ENCODE data around the gene ITCH. TPM values are rescaled to one million over a fixed set of nuclear protein-coding genes. Genes with fewer than 3 reads are reported as not detected.
A peak's percentile ranks its signal among the peaks of the same experiment; 100 is the strongest.
"Not testable (repeated sequence)": the region's sequence is repeated elsewhere in the genome, so short reads cannot be mapped to it uniquely, and the experiment has no call there.

Gene ITCH
- total and polyA plus RNA-seq, 2 experiments from 2014 or later: 31.0 to 47.7 TPM

DNA sequence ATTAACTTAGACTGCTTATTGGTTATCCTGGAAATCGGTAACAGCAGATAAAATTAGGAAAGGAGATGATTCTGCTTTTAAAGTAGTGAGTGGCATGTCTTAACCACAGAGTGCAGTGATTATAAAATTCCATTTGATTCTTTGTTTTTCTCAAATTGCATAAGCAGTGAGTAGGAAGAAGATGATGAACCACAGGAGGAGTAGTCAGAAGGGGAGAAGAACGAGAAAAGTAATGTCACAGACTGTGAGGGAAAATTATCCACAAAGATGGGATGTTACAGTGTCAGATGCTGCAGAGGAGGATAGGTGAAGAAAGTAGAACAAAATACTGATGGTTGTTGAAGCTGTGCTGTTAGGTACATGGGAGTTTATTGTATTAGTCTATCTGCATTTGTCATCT lies 63.0 kb downstream of the ITCH start:
- no peaks in the 10 kb centered on the region for H3K27me3 ChIP-seq (replicated peaks; ENCODE audit: insufficient read depth)
- no peak overlapping the region for H3K4me3 ChIP-seq
- TF ChIP-seq EZH2phosphoT487 (IDR thresholded peaks at IDR 0.05; ENCODE audit: insufficient read depth, low read depth) (no peak), EZH2 (IDR thresholded peaks at IDR 0.05; ENCODE audit: insufficient read depth, poor library complexity, severe bottlenecking) (no peak)
- H3K79me2 ChIP-seq (ENCODE audit: insufficient read depth): peaks cover 97% of the 10 kb centered on the region
- peaks cover 48% of the 10 kb centered on the region for H3K36me3 ChIP-seq (ENCODE audit: low read depth)
- H3K4me1 ChIP-seq (ENCODE audit: insufficient read depth): no peaks in the 10 kb centered on the region
- in situ Hi-C loops (cut with MboI): no loop called here
- H3K27ac ChIP-seq: 0 out of 2 replicates have a peak overlapping the region, but pooled peaks have one; percentile 20
- H3K4me2 ChIP-seq (ENCODE audit: unreplicated experiment): no peak overlapping the region
- H2AFZ ChIP-seq: no peak overlapping the region
- H3F3A ChIP-seq (ENCODE audit: insufficient read depth): peaks cover 5% of the 10 kb centered on the region
- WGBS, 2 experiments (ENCODE audit: low coverage in 1 of 2, low lambda C conversion rate in 2 of 2, missing lambda C conversion rate in 2 of 2): 60% methylated on average over 2 of the region's 2 CpGs
- no peaks in the 10 kb centered on the region for H3K9me2 ChIP-seq (ENCODE audit: insufficient read depth)
- DNase-seq: peak; percentile 56
- no peaks in the 10 kb centered on the region for H4K20me1 ChIP-seq (ENCODE audit: insufficient read depth)
- no peak overlapping the region for H3K9ac ChIP-seq
- H3K9me3 ChIP-seq (ENCODE audit: low read depth): no peaks in the 10 kb centered on the region

DNA sequence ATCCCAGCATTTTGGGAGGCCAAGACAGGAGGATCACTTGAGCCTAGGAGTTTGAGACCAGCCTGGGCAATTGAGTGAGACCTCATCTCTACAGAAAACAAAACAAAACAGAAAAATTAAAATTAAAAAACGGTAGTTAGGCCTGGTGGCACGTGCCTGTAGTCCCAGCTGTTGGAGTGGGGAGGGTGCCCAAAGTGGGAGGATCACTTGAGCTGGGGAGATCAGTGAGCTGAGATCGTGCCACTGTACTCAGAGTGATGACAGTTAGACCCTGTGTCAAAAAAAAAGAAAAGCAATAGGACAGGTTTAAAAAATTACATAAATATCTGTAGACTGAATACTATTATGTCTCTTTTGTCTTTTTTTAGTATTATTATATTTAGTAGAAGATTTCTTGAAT lies 64.3 kb downstream of the ITCH start:
- Histone ChIP-seq H3K9me2 (ENCODE audit: insufficient read depth) (no peaks in the 10 kb centered on the region), H3K79me2 (ENCODE audit: insufficient read depth) (peaks cover 97% of the 10 kb centered on the region), H3K4me1 (ENCODE audit: insufficient read depth) (no peaks in the 10 kb centered on the region), H3K9me3 (ENCODE audit: low read depth) (no peaks in the 10 kb centered on the region), H3K36me3 (ENCODE audit: low read depth) (peaks cover 38% of the 10 kb centered on the region), H3K4me2 (ENCODE audit: unreplicated experiment) (no peak overlapping the region), H3K27me3 (replicated peaks; ENCODE audit: insufficient read depth) (no peaks in the 10 kb centered on the region), H3K27ac (no peak overlapping the region), H4K20me1 (ENCODE audit: insufficient read depth) (no peaks in the 10 kb centered on the region; the same call in 1 of the 2 replicates), H3K9ac (no peak overlapping the region), H2AFZ (no peak overlapping the region), H3F3A (ENCODE audit: insufficient read depth) (no peaks in the 10 kb centered on the region; the same call in 1 of the 2 replicates), H3K4me3 (no peak overlapping the region)
- TF ChIP-seq EZH2phosphoT487 (IDR thresholded peaks at IDR 0.05; ENCODE audit: insufficient read depth, low read depth) (no peak), EZH2 (IDR thresholded peaks at IDR 0.05; ENCODE audit: insufficient read depth, poor library complexity, severe bottlenecking) (no peak)
- 23 to 24% methylated on average over 3 of the region's 3 CpGs for WGBS, 2 experiments (ENCODE audit: low coverage in 1 of 2, low lambda C conversion rate in 2 of 2, missing lambda C conversion rate in 2 of 2)
- in situ Hi-C loops (cut with MboI): no loop called here
- no peak for DNase-seq

DNA sequence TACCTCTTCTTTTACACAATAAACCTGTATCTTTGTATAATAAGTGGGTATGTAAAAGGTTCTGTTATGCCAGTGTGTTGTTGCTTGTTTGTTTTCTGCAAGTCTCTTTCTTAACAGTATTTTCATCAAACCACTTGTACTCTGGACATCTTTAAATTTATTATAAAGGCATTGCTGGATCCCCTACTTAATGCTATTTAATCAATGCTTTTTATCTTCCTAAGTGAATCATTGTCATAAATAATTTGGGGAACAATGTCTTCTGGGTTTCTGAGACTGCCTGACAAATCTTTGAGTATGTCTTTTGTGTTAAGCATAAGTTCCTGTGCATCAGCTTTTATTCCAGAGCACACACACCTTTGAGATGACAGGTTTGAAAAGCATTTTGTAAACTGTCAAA lies 64.7 kb downstream of the ITCH start:
- H2AFZ ChIP-seq: no peak overlapping the region
- no peaks in the 10 kb centered on the region for H3K9me3 ChIP-seq (ENCODE audit: low read depth)
- no peaks in the 10 kb centered on the region; the same call in 1 of the 2 replicates for H3F3A ChIP-seq (ENCODE audit: insufficient read depth)
- H3K9me2 ChIP-seq (ENCODE audit: insufficient read depth): no peaks in the 10 kb centered on the region
- peaks cover 2% of the 10 kb centered on the region; the same call in 1 of the 2 replicates for H4K20me1 ChIP-seq (ENCODE audit: insufficient read depth)
- peaks cover 97% of the 10 kb centered on the region for H3K79me2 ChIP-seq (ENCODE audit: insufficient read depth)
- H3K4me3 ChIP-seq: no peak overlapping the region
- H3K27me3 ChIP-seq (replicated peaks; ENCODE audit: insufficient read depth): no peaks in the 10 kb centered on the region
- TF ChIP-seq EZH2phosphoT487 (IDR thresholded peaks at IDR 0.05; ENCODE audit: insufficient read depth, low read depth): no peak
- no peak for TF ChIP-seq EZH2 (IDR thresholded peaks at IDR 0.05; ENCODE audit: insufficient read depth, poor library complexity, severe bottlenecking)
- DNase-seq: no peak
- in situ Hi-C loops (cut with MboI): no loop called here
- no peak overlapping the region for H3K9ac ChIP-seq
- no peak overlapping the region for H3K27ac ChIP-seq
- H3K4me2 ChIP-seq (ENCODE audit: unreplicated experiment): no peak overlapping the region
- peaks cover 39% of the 10 kb centered on the region for H3K36me3 ChIP-seq (ENCODE audit: low read depth)
- no peaks in the 10 kb centered on the region for H3K4me1 ChIP-seq (ENCODE audit: insufficient read depth)

DNA sequence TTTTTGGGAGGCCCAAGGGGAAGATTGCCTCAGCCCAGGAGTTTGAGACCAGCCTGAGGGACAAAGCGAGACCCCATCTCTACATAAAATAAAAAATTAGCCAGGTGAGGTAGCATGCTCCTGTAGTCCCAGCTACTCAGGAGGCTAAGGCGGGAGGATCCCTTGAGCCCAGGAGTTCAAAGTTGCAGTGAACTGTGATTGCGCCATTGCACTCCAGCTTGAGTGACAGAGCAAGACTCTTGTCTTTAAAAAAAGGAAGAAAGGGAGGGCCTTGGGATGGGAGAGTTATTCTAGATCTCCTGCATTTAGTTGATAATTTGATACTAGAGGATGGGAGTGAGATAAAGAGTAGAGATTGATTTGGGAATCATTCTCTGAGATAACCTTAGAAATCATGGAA lies 68.1 kb downstream of the ITCH start:
- TF ChIP-seq EZH2 (IDR thresholded peaks at IDR 0.05; ENCODE audit: insufficient read depth, poor library complexity, severe bottlenecking) (no peak), EZH2phosphoT487 (IDR thresholded peaks at IDR 0.05; ENCODE audit: insufficient read depth, low read depth) (no peak)
- in situ Hi-C loops (cut with MboI): no loop called here
- Histone ChIP-seq H3K9me2 (ENCODE audit: insufficient read depth) (no peaks in the 10 kb centered on the region), H3K27ac (no peak overlapping the region), H3F3A (ENCODE audit: insufficient read depth) (peaks cover 7% of the 10 kb centered on the region), H2AFZ (no peak overlapping the region), H3K4me3 (no peak overlapping the region), H3K27me3 (replicated peaks; ENCODE audit: insufficient read depth) (no peaks in the 10 kb centered on the region), H3K9ac (no peak overlapping the region), H3K4me2 (ENCODE audit: unreplicated experiment) (no peak overlapping the region), H3K9me3 (ENCODE audit: low read depth) (no peaks in the 10 kb centered on the region), H3K4me1 (ENCODE audit: insufficient read depth) (no peaks in the 10 kb centered on the region), H3K79me2 (ENCODE audit: insufficient read depth) (peaks cover 98% of the 10 kb centered on the region), H4K20me1 (ENCODE audit: insufficient read depth) (peaks cover 2% of the 10 kb centered on the region; the same call in 1 of the 2 replicates), H3K36me3 (ENCODE audit: low read depth) (peaks cover 26% of the 10 kb centered on the region)
- WGBS, 2 experiments (ENCODE audit: low coverage in 1 of 2, low lambda C conversion rate in 2 of 2, missing lambda C conversion rate in 2 of 2): 98 to 100% methylated on average over 3 of the region's 3 CpGs
- no peak for DNase-seq

DNA sequence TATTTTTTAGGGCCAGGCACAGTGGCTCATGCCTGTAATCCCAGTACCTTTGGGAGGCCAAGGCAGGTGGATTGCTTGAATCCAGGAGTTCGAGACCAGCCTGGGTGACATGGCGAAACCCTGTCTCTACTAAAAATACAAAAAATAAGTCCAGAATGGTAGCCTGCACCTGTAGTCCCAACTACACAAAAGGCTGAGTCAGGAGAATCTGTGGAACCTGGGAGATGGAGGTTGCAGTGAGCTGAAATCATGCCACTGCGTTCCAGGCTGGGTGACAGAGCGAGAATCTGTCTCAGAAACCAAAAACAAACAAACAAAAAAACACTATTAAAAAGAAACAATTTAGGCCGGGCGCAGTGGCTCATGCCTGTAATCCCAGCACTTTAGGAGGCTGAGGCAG lies 69.6 kb downstream of the ITCH start:
- H3K9ac ChIP-seq; H3K4me1 ChIP-seq (ENCODE audit: insufficient read depth); H3K27ac ChIP-seq; H3K9me2 ChIP-seq (ENCODE audit: insufficient read depth); DNase-seq; H3K4me2 ChIP-seq (ENCODE audit: unreplicated experiment); H3K27me3 ChIP-seq (replicated peaks; ENCODE audit: insufficient read depth); in situ Hi-C loops (cut with MboI); H2AFZ ChIP-seq; H3K4me3 ChIP-seq; H4K20me1 ChIP-seq (ENCODE audit: insufficient read depth); H3K9me3 ChIP-seq (ENCODE audit: low read depth): not testable (repeated sequence)
- peaks cover 15% of the 10 kb centered on the region for H3F3A ChIP-seq (ENCODE audit: insufficient read depth)
- H3K36me3 ChIP-seq (ENCODE audit: low read depth): peaks cover 17% of the 10 kb centered on the region
- peaks cover 93% of the 10 kb centered on the region for H3K79me2 ChIP-seq (ENCODE audit: insufficient read depth)
- 98 to 99% methylated on average over 6 of the region's 6 CpGs for WGBS, 2 experiments (ENCODE audit: low coverage in 1 of 2, low lambda C conversion rate in 2 of 2, missing lambda C conversion rate in 2 of 2)
